ENCODE results near the gene NPHS2.
"Not testable (repeated sequence)": the region's sequence is repeated elsewhere in the genome, so short reads cannot be mapped to it uniquely, and the experiment has no call there.

NPHS2 gene

GRCh38 chr1:179547021-179547535 is 28.7 kb downstream of the NPHS2 start:
- DNase-seq (ENCODE audit: low spot score) = no peak

DNA sequence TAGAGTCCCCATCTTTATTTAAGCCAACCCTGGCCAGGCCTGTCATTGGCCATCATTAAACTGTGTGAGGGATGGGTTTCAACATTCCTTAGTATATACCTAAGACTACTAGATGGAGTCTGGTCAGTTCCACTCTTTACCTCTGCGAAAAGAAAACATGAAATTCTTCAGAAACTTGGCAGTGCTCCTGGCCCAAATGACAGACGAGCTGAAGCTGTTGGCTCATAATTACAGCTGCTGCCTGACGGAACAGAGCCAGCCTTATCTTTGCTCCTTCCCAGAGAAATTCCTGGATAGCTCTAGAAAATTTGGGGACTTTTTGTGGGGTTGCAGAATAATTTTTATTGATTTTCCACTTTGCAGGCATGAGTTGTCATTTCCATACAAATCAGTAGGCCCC is 30.4 kb downstream of the NPHS2 start:
- no peak for DNase-seq (ENCODE audit: low spot score)

- no peak for DNase-seq (ENCODE audit: low spot score)
Observed at GRCh38 chr1:179541774-179542173, 34.0 kb downstream of the NPHS2 start.

- DNase-seq (ENCODE audit: low spot score) = no peak
Observed at GRCh38 chr1:179530352-179530751, 45.4 kb downstream of the NPHS2 start.

DNA sequence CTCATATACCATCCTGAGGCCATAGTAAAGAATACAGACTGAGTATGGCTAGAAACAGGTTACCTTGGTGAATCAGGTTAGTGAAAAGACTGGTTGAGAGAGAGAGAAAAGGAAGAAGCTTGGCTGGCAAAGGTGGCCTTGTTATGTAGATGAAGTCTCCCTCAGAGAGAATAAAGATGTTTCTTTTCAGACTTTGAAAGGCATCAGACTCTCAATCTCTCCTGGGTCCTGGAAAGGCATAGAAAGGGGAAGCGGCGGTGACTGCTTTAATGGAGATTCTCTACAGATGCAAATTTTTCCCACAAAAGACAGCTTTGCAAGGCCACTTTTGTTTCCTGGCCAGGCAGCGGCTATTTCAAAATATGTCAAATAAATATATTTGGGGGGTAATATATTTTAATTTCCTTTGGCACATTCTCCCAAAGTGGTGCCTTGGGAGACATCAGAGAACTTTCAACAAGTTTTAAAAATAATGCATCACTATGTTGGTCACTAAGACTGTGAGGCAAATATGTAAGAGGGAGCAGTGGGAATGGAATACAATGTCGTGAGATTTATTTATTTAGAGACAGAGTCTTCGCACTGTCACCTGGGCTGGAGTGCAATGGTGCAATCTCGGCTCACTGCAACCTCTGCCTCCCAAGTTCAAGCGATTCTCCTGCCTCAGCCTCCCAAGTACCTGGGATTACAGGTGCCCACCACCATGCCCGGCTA is 46.1 kb downstream of the NPHS2 start:
- DNase-seq (ENCODE audit: low spot score) = no peak

DNA sequence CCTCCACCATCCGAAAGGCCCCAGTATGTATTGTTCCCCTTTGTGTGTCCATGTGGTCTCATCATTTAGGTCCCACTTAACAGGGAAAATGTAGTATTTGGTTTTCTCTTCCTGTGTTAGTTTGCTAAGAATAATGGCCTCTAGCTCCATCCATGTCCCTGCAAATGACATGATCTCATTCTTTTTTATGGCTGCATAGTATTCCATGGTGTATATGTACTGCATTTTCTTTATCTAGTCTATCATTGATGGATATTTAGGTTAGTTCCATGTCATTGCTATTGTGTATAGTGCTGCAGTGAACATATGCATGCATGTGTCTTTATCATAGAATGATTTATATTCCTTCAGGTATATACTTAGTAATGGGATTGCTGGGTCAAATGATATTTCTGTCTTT is 57.2 kb downstream of the NPHS2 start:
- DNase-seq (ENCODE audit: low spot score) = not testable (repeated sequence)

DNA sequence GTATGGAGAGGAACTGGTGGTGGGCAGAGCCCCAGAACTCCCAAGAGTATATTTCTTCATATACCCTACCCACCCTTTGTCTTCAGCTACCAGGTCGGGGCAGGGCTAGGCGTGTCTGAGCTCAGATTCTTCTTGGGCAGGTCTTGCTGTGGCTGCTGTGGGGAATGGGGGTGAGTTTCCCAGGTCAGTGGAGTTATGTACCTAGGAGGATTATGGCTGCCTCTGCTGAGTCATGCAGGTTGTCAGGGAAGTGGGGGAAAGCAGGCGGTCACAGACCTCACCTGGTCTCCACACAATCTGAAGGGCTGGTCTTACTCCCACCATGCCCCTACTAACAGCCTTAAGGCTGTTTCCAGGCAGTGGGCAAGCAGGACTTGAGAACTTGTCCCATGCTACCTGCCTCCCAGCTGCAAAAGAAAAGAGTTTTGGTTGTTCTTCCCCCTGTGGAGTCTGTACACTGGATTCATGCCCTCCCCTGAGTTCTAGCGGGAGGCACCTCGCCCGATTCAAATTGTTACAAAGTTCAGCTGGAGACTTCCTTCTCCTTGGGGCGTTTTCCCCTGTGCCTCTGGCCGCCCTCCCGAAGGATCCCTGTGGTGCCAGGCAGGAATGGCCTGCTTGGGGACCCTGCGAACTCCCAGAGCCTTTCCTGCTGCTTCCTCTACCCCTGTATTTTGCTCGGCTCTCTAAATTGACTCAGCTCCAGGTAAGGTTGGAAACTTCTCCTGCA is 58.6 kb downstream of the NPHS2 start:
- no peak for DNase-seq (ENCODE audit: low spot score)

DNA sequence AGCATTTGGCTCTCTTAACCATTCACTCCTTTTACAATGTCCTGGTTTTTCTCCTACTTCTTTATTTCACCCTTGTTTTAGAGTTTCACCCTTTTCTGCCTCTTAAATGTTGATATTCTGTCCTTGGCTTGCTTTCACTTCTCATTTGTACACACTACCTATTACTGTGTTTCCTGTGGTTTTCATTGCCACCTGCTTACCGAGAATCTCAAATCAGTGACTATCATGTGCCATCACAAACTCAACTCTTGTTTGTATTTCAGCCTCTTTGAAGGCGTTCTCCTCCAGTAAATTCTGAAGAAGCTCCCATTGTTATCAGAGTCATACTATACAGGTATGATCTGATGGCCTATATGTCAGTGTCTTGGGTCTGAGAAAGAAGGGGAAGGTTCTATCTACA is 65.7 kb downstream of the NPHS2 start:
- DNase-seq (ENCODE audit: low spot score) = no peak

DNA sequence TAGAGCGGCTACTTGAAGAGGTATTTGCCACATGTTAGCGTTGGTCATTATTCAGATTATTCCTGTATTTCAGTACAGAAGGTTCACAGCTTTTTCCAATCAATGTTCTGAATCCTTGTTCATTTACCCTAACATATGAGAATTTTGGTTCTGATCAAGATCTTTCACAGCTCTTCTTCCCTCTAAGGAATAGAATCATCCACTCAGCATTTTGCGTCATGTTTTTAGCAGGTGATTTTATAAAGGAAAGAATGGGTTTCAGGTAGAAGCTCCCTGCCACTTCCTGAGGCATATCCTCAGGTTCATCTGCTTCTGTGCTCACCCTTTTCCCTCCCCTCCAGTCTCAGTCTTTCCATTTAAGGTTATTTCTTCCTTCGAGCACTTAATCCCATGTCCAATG is 66.4 kb downstream of the NPHS2 start:
- DNase-seq (ENCODE audit: low spot score) = no peak

GRCh38 chr1:179506199-179506598 is 69.5 kb downstream of the NPHS2 start:
- no peak for DNase-seq (ENCODE audit: low spot score)

Data from hepatic stellate cell (primary cell).